Stromal cell of bone marrow (primary cell): ENCODE results near the gene LPCAT4.
"Not testable (repeated sequence)": the region's sequence is repeated elsewhere in the genome, so short reads cannot be mapped to it uniquely, and the experiment has no call there.

ENCODE experiments used
- DNase-seq: peaks from one replicate; pipeline ENCODE4 v3.0.0-alpha.2; 2012; ENCODE audit warnings: low read depth

LPCAT4 gene, protein sequence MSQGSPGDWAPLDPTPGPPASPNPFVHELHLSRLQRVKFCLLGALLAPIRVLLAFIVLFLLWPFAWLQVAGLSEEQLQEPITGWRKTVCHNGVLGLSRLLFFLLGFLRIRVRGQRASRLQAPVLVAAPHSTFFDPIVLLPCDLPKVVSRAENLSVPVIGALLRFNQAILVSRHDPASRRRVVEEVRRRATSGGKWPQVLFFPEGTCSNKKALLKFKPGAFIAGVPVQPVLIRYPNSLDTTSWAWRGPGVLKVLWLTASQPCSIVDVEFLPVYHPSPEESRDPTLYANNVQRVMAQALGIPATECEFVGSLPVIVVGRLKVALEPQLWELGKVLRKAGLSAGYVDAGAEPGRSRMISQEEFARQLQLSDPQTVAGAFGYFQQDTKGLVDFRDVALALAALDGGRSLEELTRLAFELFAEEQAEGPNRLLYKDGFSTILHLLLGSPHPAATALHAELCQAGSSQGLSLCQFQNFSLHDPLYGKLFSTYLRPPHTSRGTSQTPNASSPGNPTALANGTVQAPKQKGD

GRCh38 chr15:34367101-34368081 is at the start of gene LPCAT4:
Gene LPCAT4, minus strand, starts transcription at chr15:34367196. Its CDS starts 96 bp downstream, at chr15:34367100.
- peak; percentile 77 for DNase-seq

DNA sequence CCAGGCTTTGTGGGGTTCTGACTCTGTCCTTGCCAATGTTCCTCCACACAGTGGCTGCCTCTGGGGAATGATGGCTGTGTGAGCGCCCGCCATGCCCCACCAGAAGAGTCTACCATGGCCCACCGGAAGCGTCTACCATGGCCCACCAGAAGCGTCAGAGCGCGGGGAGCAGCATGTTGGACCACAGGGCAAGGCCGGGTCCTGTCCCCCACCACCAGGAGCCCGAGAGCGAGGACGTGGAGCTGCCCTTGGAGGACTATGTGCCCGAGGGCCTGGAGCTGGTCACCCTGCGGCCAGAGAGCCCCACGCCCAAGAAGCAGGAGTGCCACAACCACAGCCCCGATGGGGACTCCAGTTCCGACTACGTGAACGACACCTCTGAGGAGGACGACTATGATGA is 42.5 kb upstream of the LPCAT4 start:
- DNase-seq = not testable (repeated sequence)

- not testable (repeated sequence) for DNase-seq
Observed at GRCh38 chr15:34408973-34409372, 42.0 kb upstream of the LPCAT4 start.

- not testable (repeated sequence) for DNase-seq
Observed at GRCh38 chr15:34403899-34404298, 36.9 kb upstream of the LPCAT4 start.

DNA sequence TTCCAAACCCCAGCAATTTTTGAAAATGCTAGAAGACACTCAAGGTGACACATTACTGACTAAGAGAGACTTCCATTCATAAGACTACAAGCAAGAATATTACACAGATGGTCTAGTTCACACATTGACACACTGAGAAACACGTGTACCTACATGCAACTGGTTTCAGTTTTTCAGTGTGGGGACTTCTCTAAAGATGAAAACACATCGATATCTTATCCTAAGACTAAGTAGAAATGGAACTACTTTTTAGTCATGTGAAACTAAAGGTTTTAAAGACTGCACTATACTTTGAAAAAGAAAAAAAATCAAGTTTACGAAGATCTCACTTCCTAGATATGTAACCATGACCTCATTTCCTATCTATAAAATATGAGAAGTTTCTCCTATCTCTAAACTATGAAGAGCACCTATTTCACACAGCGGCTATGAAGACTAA is 36.2 kb upstream of the LPCAT4 start:
- not testable (repeated sequence) for DNase-seq

GRCh38 chr15:34397637-34398259 is 30.8 kb upstream of the LPCAT4 start:
- DNase-seq = not testable (repeated sequence)

- DNase-seq = not testable (repeated sequence)
Observed at GRCh38 chr15:34392981-34393380, 26.0 kb upstream of the LPCAT4 start.

DNA sequence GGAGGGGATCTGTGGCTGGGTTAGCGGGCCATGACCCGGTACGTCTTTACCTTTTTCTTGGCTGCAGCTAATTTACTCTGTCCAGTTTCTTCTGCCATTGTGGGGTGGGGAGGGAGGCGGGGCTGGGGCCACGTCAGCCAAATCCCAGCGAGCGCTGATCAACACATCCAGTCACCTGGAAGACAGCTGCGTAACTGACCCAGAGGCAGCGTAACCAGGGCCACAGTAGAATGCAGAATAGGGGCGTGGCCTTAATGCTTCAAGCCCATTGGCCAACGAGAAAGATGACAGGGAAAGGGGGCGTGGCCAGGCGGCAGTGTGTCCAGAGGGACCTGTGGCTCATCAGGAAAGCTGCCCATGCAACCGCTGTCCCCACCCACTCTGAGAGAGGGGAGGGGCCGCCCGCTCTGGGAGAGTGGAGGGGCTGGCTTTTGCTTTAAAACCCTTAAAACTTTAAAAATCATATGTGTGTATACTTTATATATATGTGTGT is 22.6 kb upstream of the LPCAT4 start:
- DNase-seq = not testable (repeated sequence)

DNA sequence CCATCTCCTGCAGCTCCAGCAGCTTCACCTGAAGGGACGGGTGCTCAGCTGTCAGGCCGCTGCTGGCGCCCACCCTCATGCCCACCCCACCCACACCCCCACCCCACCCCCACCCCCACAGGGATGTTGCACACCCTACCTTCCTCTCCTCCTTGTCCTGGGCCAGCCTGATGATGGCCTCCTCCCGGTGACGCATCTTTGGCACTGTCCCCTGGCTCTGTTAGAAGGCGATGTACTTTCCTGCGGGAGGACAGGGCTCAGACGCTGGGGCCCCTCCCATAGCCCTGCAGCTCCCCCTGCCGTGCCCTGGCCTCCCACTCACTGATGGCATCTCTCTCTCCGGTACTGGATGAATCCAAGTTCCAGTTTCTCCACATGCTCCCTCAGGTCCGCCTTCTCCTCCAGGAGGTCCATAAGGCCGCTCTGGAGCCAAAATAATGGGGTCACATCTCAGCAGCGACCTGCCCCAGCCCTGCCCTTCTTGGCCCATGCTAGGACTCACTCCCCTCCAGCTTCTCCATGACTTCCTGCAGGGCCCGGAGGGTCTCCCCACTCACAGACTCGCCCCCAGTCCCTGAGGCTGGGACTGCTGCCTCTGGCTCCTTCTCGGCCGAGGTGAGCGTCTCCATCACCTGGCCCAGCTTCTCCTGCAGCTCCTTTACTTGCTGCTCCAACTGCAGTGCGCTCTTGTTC is 15.0 kb upstream of the LPCAT4 start:
- not testable (repeated sequence) for DNase-seq

GRCh38 chr15:34380491-34380890 is 13.5 kb upstream of the LPCAT4 start:
- not testable (repeated sequence) for DNase-seq

- no peak for DNase-seq
Observed at GRCh38 chr15:34376856-34377255, 9.9 kb upstream of the LPCAT4 start.

- DNase-seq = not testable (repeated sequence)
Observed at GRCh38 chr15:34375541-34375940, 8.5 kb upstream of the LPCAT4 start.

- no peak for DNase-seq
Observed at GRCh38 chr15:34374816-34375215, 7.8 kb upstream of the LPCAT4 start.

DNA sequence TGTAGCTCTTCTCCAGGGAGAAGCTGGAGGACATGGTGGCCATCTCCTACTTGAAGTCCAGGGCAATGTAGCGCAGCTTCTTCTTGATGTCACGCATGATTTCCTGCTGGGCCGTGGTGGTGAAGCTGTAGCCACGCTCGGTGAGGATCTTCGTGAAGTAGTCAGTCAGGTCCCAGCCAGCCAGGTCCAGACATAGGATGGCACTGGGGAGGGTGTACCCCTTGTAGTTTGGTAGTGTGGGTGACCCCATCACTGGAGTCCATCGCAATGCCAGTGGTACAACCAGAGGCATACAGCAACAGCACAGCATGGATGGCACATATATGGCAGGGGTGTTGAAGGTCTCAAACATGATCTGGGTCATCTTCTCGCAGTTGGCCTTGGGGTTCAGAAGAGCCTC is 7.0 kb upstream of the LPCAT4 start:
- no peak for DNase-seq

DNA sequence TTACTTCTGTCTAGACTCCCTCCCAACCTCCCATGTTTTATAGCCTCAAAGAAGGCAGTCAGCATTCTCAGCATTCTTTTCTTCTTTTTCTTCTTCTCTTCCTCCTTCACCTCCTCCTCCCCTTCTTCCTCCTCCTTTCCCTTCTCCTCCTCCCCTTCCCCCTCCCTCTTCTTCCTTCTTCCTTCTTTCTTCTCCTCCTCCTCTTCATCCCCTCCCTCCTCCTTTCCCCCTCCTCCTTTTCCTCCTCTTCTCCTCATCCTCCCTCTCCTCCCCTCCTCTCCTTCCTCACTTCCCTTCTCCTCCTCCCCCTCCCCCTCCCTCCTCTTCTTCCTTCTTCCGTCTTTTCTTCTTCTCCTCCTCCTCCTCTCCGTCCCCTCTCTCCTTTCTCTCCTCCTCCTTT is 3.6 kb upstream of the LPCAT4 start:
- DNase-seq = no peak

GRCh38 chr15:34370129-34370528 is 3.1 kb upstream of the LPCAT4 start:
- DNase-seq = no peak

DNA sequence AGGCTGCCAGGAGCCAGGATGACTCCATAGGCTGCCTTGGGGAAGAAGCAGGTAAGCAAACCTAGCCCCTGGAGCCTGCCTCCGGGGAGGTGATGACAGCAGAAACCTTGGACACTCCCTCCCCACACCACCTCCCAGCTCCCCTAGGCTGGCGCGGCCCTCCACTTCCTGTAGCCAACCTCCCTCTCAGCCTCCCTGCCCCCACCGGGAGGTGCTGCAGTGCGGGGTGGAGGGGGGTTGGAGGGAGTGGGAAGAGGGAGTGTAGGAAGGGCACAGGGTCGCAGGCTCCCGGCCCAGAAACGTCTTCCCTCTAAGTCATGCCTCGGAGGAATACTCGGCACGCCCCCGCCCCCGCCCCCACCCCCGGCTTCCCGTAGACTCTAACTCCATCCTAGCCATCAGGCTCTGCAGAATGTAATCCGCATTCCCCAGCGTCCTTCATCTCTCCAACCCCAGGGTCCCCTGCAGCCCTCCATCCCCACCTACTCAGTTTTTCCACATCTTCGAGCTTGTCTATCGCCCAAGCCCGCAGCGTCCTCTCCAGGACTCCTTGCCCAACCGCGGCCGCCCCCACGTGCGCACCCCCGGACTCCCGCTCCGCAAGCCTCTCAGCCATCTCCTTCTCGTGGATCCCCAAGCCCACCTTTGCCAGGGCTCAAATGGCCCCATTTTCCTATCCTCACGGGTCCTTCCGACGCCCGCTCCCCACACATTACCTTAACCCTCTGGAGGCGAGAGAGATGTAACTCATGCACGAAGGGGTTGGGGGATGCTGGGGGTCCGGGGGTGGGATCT is 528 bp downstream of the LPCAT4 start:
- peak; percentile 20 for DNase-seq

DNA sequence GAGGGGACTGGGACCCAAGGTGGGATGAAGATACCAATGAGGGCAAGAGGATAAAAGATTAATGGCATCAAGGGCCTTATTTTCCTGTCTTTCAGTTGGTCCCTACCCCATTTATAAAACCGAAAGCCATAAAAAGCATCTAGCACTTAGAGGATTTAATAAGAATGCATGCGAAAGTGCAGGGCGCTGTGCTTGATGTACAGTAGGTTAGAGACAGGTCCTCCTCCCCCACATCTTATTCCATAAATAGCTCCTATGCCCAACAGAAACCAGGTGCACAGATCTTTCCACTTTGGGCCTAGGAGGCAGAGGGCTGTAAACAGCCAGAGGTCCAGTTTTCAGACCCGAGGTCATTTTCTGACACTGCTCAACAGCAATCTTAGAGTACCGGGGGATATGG is 1.2 kb downstream of the LPCAT4 start:
- DNase-seq = no peak

DNA sequence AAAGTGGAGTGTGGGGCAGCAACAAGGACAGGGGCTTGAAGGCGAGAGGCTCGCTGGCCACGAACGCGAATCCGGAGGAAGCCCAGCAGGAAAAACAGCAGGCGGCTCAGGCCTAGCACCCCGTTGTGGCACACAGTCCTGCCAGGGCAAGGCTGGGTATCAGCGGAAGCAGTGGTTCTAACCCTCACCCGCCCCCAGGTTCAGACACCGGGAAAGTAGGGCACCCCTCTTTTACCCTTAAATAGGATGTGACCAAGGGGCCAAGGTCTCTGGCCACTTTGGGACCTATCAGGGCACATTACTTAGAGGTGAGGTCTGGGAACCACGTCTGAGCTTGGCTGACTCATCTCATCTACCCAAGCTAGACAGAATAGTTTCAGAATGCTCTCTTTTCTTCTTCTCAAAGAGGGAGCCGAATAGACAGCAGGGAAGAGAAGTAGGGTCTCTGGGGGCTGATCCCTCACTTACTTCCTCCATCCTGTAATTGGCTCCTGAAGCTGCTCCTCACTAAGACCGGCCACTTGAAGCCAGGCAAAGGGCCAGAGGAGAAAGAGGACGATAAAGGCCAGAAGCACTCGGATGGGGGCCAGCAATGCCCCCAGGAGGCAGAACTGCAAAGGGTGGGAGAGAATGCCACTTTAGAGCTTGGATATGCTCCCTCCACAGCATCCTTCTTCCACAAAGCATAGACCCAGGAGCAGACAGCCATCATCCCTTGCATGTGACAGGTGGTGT is 1.7 kb downstream of the LPCAT4 start:
- DNase-seq = no peak

DNA sequence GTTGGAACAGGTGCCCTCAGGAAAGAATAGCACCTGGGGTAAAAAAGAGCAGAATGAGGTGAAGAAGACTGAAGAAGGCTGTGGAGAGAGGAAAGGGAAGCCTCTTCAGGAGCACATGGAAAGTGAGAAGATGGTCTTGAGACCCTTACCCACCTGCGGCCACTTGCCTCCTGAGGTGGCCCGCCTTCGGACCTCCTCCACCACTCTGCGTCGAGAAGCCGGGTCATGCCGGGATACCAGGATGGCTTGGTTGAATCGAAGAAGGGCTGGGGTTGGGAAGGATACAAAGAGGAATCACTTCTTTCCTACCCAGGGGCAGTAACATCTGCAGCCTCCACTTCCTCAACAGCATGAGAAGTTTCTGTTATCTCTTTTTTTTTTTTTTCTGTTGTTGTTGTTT is 3.0 kb downstream of the LPCAT4 start:
- DNase-seq = no peak
